Peyer's patch (tissue), 4 donors: Measurements from ENCODE around the gene MTMR4. TPM values are rescaled to one million over a fixed set of nuclear protein-coding genes. Genes with fewer than 3 reads are reported as not detected.

ENCODE experiments used
- DNase-seq, 3 donors: peaks; one replicate each; pipeline ENCODE4 v3.0.0-alpha.2; 2017 to 2019
- H3K27ac ChIP-seq, 4 donors: fragments of 200-600 bp; sonication (generic); one replicate each; pipeline ENCODE4 v1.5.1; 2016 to 2019
- H3K27me3 ChIP-seq, 2 donors: fragments of 200-600 bp; sonication (generic); one replicate each; pipeline ENCODE4 v1.5.1; 2019
- H3K36me3 ChIP-seq, 3 donors: fragments of 200-600 bp; sonication (generic); one replicate each; pipeline ENCODE4 v1.5.1; 2016 to 2019
- H3K4me1 ChIP-seq, 4 donors: fragments of 200-600 bp; sonication (generic); one replicate each; pipeline ENCODE4 v1.5.1; 2016 to 2019
- H3K4me3 ChIP-seq, 4 donors: fragments of 200-600 bp; sonication (generic); 1 replicate in 3 of 4; 2 replicates in 1 of 4; pipeline ENCODE4 v1.5.1; 2016 to 2019; ENCODE audit warnings: mild to moderate bottlenecking in 1 of 4
- H3K9me3 ChIP-seq, 4 donors: fragments of 200-600 bp; sonication (generic); one replicate each; pipeline ENCODE4 v1.5.1; 2016 to 2019; ENCODE audit warnings: mild to moderate bottlenecking in 1 of 4
- CTCF ChIP-seq, 6 experiments: fragments of 450-650 bp in 4 of 6; fragments of 200-600 bp in 2 of 6; sonication (generic) in 1 of 6; IDR thresholded peaks; one replicate each; pipeline ENCODE4 v1.5.1; 2017 to 2019; ENCODE audit warnings: antibody characterized with exemption in 6 of 6, mild to moderate bottlenecking in 3 of 6, moderate library complexity in 1 of 6
- POLR2A ChIP-seq, 2 donors: fragments of 450-650 bp; IDR thresholded peaks; one replicate each; pipeline ENCODE4 v1.5.1; 2017; ENCODE audit warnings: antibody characterized with exemption in 2 of 2, mild to moderate bottlenecking in 2 of 2, moderate library complexity in 2 of 2
- total RNA-seq, 4 donors: library from RNA; depleted of rRNA; stranded (reverse); fragments of >200 nt; gene quantifications; one replicate each; pipeline ENCODE4 v1.1.0, GENCODE V29; 2016

MTMR4 gene
- total RNA-seq, 4 donors from 2014 or later = 46.2 to 129 (median 105) TPM

GRCh38 chr17:58539698-58540097 is 25.3 kb upstream of the MTMR4 start:
- no peak for DNase-seq
- TF ChIP-seq POLR2A (IDR thresholded peaks at IDR 0.05) = no peak
- no peak for TF ChIP-seq CTCF (IDR thresholded peaks at IDR 0.05)
- no peaks in the 10 kb centered on the region for H3K9me3 ChIP-seq
- no peaks in the 10 kb centered on the region for H3K36me3 ChIP-seq
- H3K4me3 ChIP-seq = no peak overlapping the region
- no peak overlapping the region for H3K27ac ChIP-seq
- H3K4me1 ChIP-seq = no peaks in the 10 kb centered on the region
- H3K27me3 ChIP-seq = no peaks in the 10 kb centered on the region

GRCh38 chr17:58538811-58539409 is 24.5 kb upstream of the MTMR4 start:
- no peak overlapping the region for H3K27ac ChIP-seq
- H3K36me3 ChIP-seq = no peaks in the 10 kb centered on the region
- no peak overlapping the region for H3K4me3 ChIP-seq
- H3K4me1 ChIP-seq = no peaks in the 10 kb centered on the region
- H3K9me3 ChIP-seq = no peaks in the 10 kb centered on the region
- DNase-seq = no peak
- no peak for TF ChIP-seq POLR2A (IDR thresholded peaks at IDR 0.05)
- TF ChIP-seq CTCF (IDR thresholded peaks at IDR 0.05) = no peak
- no peaks in the 10 kb centered on the region for H3K27me3 ChIP-seq

GRCh38 chr17:58537266-58537665 is 22.8 kb upstream of the MTMR4 start:
- no peaks in the 10 kb centered on the region for H3K36me3 ChIP-seq
- peaks cover 0 to 4% (median 0%) of the 10 kb centered on the region in 4 donors for H3K4me1 ChIP-seq
- no peak overlapping the region for H3K4me3 ChIP-seq
- DNase-seq = no peak
- H3K27me3 ChIP-seq = no peaks in the 10 kb centered on the region
- no peaks in the 10 kb centered on the region for H3K9me3 ChIP-seq
- H3K27ac ChIP-seq = no peak overlapping the region
- TF ChIP-seq CTCF (IDR thresholded peaks at IDR 0.05) (no peak), POLR2A (IDR thresholded peaks at IDR 0.05) (no peak)

- Histone ChIP-seq H3K9me3 (no peaks in the 10 kb centered on the region), H3K4me3 (no peak overlapping the region), H3K27ac (no peak overlapping the region), H3K36me3 (no peaks in the 10 kb centered on the region), H3K27me3 (no peaks in the 10 kb centered on the region), H3K4me1 (peaks cover 0 to 8% (median 0%) of the 10 kb centered on the region in 4 donors)
- DNase-seq = no peak
- no peak for TF ChIP-seq POLR2A (IDR thresholded peaks at IDR 0.05)
- TF ChIP-seq CTCF (IDR thresholded peaks at IDR 0.05) = no peak
Measured at GRCh38 chr17:58536542-58536941, 22.1 kb upstream of the MTMR4 start.

GRCh38 chr17:58535431-58535830 is 21.0 kb upstream of the MTMR4 start:
- Histone ChIP-seq H3K4me1 (peaks cover 0 to 11% (median 0%) of the 10 kb centered on the region in 4 donors), H3K36me3 (no peaks in the 10 kb centered on the region), H3K27me3 (no peaks in the 10 kb centered on the region), H3K4me3 (no peak overlapping the region), H3K9me3 (no peaks in the 10 kb centered on the region), H3K27ac (no peak overlapping the region)
- no peak for DNase-seq
- no peak for TF ChIP-seq POLR2A (IDR thresholded peaks at IDR 0.05)
- TF ChIP-seq CTCF (IDR thresholded peaks at IDR 0.05) = no peak
